GM06990 (cell line): ENCODE data around the gene PKD1L1.
"Not testable (repeated sequence)": the region's sequence is repeated elsewhere in the genome, so short reads cannot be mapped to it uniquely, and the experiment has no call there.

Experiments
- DNase-seq: peaks from one replicate; pipeline ENCODE4 v3.0.0-alpha.2; 2011; ENCODE audit not compliant: insufficient read length; ENCODE audit errors: extremely low read depth
- H3K27me3 ChIP-seq: replicated peaks from 2 replicates; pipeline ENCODE4 v1.6.0; 2011; ENCODE audit warnings: low read length; ENCODE audit not compliant: control insufficient read depth, insufficient read depth
- H3K36me3 ChIP-seq: 2 replicates; pipeline ENCODE4 v1.5.1; 2011; ENCODE audit warnings: low read length; ENCODE audit not compliant: control insufficient read depth, insufficient read depth
- H3K4me3 ChIP-seq: replicated peaks from 2 replicates; pipeline ENCODE4 v1.5.1; 2011; ENCODE audit warnings: low read depth, mild to moderate bottlenecking, control low read depth, low read length
- TF ChIP-seq, protein P1 (sequence below): IDR thresholded peaks from 2 replicates; pipeline ENCODE4 v1.5.1; 2011; ENCODE audit warnings: low read length, control low read depth, mild to moderate bottlenecking, inconsistent platforms; ENCODE audit not compliant: insufficient read depth, poor library complexity, severe bottlenecking

The PKD1L1 gene, protein sequence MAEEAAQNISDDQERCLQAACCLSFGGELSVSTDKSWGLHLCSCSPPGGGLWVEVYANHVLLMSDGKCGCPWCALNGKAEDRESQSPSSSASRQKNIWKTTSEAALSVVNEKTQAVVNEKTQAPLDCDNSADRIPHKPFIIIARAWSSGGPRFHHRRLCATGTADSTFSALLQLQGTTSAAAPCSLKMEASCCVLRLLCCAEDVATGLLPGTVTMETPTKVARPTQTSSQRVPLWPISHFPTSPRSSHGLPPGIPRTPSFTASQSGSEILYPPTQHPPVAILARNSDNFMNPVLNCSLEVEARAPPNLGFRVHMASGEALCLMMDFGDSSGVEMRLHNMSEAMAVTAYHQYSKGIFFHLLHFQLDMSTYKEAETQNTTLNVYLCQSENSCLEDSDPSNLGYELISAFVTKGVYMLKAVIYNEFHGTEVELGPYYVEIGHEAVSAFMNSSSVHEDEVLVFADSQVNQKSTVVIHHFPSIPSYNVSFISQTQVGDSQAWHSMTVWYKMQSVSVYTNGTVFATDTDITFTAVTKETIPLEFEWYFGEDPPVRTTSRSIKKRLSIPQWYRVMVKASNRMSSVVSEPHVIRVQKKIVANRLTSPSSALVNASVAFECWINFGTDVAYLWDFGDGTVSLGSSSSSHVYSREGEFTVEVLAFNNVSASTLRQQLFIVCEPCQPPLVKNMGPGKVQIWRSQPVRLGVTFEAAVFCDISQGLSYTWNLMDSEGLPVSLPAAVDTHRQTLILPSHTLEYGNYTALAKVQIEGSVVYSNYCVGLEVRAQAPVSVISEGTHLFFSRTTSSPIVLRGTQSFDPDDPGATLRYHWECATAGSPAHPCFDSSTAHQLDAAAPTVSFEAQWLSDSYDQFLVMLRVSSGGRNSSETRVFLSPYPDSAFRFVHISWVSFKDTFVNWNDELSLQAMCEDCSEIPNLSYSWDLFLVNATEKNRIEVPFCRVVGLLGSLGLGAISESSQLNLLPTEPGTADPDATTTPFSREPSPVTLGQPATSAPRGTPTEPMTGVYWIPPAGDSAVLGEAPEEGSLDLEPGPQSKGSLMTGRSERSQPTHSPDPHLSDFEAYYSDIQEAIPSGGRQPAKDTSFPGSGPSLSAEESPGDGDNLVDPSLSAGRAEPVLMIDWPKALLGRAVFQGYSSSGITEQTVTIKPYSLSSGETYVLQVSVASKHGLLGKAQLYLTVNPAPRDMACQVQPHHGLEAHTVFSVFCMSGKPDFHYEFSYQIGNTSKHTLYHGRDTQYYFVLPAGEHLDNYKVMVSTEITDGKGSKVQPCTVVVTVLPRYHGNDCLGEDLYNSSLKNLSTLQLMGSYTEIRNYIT (N-terminal part only)

DNA sequence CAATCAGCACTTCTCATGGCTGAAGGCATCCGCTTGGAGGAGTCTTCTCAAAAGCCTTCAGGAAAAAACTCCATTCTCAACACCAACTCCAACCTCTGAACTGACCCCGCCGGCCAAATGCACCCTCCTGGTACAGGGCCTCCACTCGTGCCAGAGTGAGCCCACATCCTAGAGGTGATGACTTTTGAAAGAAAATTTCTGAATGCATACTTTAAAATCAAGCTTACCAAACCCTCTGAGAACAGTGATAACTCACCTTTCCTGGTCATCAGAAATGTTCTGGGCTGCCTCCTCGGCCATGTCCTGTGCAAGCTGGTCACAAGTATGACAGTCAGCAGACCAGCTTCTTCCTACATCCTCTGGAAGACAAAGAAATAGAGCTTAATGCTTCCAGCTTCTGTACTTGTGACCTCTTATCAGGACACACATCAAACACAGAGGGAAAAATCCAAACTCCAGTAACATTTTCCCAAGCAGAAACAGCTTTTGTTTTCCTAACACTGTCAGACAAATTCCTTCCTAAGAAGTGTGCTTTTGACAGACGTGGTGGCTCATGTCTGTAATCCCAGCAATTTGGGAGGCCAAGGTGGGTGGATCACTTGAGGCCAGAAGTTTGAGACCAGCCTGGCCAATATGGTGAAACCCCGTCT, at the start of gene PKD1L1:
PKD1L1 (minus strand) TSS at position 326 of the 650 bp plus-strand sequence; CDS start at position 300, 26 bp downstream.
- TF ChIP-seq, protein P1, sequence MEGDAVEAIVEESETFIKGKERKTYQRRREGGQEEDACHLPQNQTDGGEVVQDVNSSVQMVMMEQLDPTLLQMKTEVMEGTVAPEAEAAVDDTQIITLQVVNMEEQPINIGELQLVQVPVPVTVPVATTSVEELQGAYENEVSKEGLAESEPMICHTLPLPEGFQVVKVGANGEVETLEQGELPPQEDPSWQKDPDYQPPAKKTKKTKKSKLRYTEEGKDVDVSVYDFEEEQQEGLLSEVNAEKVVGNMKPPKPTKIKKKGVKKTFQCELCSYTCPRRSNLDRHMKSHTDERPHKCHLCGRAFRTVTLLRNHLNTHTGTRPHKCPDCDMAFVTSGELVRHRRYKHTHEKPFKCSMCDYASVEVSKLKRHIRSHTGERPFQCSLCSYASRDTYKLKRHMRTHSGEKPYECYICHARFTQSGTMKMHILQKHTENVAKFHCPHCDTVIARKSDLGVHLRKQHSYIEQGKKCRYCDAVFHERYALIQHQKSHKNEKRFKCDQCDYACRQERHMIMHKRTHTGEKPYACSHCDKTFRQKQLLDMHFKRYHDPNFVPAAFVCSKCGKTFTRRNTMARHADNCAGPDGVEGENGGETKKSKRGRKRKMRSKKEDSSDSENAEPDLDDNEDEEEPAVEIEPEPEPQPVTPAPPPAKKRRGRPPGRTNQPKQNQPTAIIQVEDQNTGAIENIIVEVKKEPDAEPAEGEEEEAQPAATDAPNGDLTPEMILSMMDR, result no peak
- H3K36me3 ChIP-seq, result no peaks in the 10 kb centered on the region
- H3K4me3 ChIP-seq, result no peak within 1 kb of the TSS
- no peak for DNase-seq
- H3K27me3 ChIP-seq, result no peaks in the 10 kb centered on the region

DNA sequence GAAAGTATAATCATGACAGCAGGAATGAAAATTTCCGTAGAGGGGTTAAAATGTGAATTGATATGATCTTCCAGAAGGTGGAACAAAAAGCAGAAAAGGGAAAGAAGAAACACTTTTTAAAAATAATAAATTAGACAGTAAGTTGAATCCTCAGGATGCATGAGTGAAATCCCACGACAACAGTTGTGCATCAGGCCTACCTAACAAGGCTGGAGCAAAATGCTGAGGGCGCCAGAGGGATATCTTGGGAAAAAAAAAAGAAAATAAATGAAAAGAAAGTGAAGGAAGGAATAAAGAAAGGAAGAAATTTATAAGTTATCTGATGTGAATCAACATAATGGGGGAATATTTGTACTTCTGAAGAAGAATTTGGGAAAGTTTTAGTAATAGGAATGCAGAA, 44.2 kb upstream of the PKD1L1 start:
- Histone ChIP-seq H3K27me3 (no peaks in the 10 kb centered on the region), H3K4me3 (no peak overlapping the region), H3K36me3 (no peaks in the 10 kb centered on the region)
- TF ChIP-seq, protein P1, result no peak
- no peak for DNase-seq

DNA sequence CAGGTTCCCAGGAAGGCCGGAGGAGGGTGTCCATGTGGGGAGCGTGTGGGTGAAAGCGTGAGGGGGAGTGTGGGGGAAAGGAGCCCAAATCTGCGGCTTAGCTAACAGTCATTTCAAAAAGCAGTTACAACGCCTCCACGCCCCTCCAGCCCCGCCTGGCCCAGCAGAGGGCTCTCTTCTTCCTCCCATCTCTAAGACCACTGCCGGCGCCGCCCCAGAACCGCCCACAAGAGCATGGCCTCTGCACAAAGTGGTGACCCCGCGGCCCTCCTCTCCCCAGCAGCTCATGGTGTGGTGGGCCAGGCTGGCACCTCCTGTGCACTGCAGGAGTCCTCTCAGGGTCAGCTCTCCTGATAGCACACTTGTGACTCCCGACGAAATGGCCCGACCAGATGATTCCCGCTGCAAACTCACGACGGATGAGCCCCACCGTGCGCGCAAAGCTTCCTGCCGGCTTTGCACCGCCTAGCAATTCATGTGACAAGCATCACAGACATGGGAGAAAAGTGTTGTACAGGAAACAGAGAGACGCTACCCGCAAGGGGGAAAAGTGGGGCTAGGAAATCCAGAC, 43.6 kb upstream of the PKD1L1 start:
- Histone ChIP-seq H3K36me3 (no peaks in the 10 kb centered on the region), H3K27me3 (no peaks in the 10 kb centered on the region), H3K4me3 (peak overlapping the region; percentile 64)
- peak; percentile 89 for DNase-seq
- TF ChIP-seq, protein P1, result peak; percentile 87

DNA sequence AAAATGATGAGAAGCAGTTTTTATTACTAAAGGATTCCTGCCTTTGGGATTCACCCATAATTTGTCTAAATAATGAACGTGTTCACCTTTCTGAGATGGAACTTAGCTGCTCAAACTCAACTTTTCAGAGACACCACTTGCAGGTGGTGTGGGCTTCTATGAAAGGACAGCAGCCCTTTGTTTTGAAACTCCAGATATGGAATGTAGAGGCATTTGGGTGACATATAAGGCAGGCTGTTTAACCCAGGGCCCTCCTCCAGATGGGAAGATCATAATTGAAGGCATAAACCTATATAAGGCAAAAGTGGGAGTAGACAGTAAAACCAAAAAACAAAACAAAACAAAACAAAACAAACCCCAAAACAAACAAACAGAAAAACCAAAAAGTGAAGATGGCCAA, 43.0 kb upstream of the PKD1L1 start:
- DNase-seq, result no peak
- TF ChIP-seq, protein P1, result no peak
- Histone ChIP-seq H3K27me3 (no peaks in the 10 kb centered on the region), H3K4me3 (peak overlapping the region; percentile 64), H3K36me3 (no peaks in the 10 kb centered on the region)

DNA sequence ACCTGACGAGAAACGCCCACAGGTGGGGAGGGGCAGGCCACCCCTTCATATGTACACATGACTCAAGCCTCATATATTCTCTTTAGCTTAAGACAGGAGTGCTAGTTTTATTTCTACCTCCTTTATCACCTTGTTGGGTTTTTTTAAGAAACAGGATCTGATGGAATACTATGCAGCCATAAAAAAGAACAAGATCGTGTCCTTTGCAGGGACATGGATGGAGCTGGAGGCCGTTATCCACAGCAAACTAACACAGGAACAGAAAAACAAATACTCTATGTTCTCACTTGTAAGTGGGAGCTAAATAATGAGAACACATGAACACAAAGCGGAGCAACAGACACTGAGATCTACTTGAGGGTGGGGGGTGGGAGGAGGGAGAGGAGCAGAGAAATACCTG, 42.3 kb upstream of the PKD1L1 start:
- TF ChIP-seq, protein P1, result no peak
- H3K4me3 ChIP-seq, result no peak overlapping the region
- H3K36me3 ChIP-seq, result no peaks in the 10 kb centered on the region
- DNase-seq, result no peak
- H3K27me3 ChIP-seq, result no peaks in the 10 kb centered on the region

DNA sequence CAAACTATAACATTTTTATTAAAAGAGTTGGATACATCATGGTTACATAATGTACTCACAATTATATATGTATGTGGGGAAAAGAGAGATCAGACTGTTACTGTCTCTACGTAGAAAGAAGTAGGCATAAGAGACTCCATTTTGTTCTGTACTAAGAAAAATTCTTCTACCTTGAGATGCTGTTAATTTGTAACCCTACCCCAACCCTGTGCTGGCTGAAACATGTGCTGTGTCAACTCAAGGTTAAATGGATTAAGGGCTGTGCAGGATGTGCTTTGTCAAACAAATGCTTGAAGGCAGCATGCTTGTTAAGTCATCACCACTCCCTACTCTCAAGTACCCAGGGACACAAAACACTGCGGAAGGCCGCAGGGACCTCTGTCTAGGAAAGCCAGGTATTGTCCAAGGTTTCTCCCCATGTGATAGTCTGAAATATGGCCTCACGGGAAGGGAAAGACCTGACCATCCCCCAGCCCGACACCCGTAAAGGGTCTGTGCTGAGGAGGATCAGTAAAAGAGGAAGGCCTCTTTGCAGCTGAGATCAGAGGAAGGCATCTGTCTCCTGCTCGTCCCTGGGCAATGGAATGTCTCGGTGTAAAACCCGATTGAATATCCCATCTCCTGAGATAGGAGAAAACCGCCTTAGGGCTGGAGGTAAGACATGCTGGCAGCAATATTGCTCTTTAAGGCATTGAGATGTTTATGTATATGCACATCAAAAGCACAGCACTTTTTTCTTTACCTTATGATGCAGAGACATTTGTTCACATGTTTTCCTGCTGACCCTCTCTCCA, 41.5 kb upstream of the PKD1L1 start:
- H3K27me3 ChIP-seq, DNase-seq, H3K4me3 ChIP-seq, H3K36me3 ChIP-seq: not testable (repeated sequence)
